T-helper 1 cell (primary cell): ENCODE data around the gene TMEM63C.
"Not testable (repeated sequence)": the region's sequence is repeated elsewhere in the genome, so short reads cannot be mapped to it uniquely, and the experiment has no call there.

Source experiments
- DNase-seq, 5 donors: peaks; one replicate each; pipeline ENCODE4 v3.0.0-alpha.2; 2012 to 2020

Gene TMEM63C

DNA sequence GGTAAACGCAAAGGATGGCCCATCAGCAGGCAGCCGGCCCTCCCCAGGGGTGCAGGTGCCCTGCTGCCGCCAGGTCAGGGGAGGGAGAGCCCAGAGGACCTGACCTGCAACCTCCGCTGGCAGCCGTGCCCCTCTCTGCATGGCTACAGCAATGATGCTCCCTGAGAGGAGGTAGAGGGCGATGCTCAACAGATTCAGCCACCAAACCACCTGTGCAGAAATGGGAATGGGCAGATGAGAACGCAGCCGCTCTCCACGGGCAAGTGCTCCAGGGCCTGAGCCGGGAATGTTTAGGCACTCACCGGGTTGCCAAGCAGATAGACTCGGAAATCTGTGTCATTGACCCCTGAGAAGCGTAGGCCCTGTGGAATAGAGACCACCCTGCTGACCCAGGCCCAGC lies 98.1 kb downstream of the TMEM63C start:
- no peak for DNase-seq

DNA sequence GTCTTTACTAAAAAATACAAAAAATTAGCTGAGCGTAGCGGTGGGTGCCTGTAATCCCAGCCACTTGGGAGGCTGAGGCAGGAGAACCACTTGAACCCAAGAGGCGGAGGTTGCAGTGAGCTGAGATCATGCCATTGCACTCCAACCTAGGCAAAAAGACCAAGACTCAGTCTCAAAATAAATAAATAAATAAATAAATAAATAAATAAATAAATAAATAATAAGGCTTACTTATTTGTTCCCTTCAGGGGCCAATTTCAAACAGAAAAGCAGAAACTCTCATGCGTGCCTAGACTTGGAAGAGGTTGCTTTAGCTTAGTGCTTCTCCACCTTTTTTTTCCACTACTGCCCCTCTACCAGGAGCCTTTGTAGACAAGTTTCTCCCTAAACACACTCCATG lies 99.3 kb downstream of the TMEM63C start:
- not testable (repeated sequence) for DNase-seq

DNA sequence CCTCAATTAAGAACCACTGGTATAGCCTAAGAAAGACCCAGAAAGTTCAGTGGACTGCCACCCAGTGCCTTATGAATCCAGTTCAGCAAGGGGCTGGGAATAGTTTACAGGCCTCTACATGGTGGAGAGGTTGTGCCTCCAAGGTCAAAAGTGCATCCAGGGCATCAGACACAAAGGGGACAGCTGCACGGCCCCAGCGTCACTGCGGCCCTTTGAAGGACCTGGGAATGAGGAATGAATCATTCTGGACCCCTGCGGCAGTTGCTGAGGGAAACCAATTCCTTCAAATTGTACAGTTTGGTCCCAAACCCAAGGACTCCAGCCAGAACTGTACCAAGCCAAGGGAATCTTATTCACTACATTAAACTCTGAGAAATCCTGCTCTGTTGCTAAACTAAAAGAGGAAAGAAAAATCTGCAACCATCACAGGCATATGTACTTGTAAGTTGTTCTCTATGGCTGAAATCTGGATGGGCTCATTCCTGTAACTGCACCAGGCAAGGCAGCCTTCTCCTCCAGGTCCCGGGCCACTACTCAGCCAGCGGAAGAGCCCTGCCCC lies 100.3 kb downstream of the TMEM63C start:
- DNase-seq, result no peak

DNA sequence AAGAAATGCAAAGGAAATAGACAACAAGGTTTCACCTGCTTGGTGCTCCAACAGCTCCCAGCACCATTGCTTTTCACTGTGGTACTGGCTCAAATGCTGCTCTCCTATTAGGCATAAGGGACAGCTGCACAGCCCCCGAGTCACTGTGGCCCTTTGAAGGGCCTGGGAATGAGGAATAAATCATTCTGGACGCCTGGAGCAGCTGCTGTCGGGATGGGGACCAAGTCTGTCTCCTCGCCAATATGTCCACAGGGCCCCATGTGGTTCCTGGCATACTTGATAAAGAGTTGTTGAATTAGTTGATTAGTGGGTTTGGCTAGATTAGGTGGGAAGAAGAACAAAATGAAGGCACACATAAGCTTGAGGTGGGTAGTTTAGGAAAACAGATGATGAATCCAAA lies 102.5 kb downstream of the TMEM63C start:
- no peak for DNase-seq

DNA sequence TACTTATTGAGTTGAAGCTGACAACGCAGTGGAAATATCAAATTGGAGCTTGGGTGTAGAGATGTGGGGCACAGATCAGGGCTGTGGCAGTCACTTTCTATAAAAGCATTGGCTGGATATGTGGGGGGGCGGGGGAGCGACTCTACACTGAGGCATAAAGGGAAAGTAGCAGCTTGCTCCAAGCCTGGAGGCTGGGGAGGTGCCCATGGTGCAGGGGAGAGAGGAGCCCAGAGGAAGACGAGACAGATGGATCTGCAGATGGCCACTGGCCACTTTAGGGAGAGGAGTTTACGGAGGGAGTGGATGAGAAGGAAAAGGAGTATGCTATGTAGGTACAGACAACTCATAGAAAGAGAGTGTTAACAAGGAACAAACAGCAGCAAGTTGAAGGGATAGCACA lies 102.9 kb downstream of the TMEM63C start:
- DNase-seq, result no peak

- DNase-seq, result no peak
Measured at GRCh38 chr14:77286576-77286975, 105.0 kb downstream of the TMEM63C start.

DNA sequence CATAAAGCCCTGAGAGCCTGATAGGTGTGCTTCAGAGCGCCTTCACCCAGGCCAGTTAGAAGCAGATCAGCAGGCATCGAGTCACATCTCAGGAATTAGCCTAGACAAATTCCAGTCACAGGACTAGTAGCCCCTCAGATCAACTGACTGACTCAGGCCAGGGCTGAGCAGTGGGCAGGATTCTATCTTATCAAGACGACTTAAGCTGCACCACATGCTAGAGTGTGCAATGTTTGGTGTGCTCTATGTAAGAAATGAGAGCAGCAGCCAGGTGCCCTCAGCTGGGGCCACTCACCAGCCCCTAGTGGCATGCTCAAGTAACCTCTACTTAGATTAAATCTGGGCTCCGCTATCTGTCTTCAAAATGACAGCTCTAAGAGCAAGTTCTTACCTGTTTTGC lies 109.1 kb downstream of the TMEM63C start:
- DNase-seq, result no peak

DNA sequence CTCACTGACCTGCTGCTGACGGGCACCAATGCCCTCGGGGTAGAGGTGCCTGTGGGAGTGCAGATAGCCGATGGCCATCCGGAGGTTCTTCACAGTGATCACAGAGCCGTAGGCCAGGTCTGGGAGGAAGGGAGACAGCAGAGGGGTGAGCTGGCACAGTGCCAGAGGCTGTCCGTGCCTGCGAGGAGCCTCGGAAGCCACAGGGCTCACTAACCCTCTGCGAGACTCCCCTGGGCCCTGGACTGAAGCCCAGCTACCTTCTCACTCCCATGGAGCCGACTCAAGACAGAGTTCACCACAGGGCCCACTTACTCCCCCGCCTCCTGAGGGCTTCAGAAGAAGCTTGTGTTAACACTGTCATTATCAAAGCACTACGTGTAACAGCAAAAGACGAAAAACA lies 114.6 kb downstream of the TMEM63C start:
- no peak for DNase-seq

DNA sequence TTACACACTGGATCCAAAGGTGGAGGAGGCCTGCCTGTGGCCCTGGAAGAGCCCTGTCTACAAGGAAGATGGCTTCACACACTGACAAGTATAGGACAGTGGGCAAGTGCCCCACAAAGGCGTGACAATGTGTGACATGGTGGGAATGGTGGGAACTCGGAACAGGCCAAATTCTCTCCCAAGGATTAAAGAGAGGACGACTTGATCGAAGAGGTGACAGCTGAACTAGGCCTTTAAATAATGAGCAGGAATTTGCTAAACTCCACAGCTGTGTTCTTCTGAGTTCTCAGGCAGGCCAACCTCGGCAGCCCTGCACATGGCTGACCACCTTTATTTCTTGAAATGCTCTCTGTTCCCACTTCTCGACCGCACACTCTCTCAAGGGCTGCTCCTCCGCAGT lies 115.3 kb downstream of the TMEM63C start:
- DNase-seq, result no peak

DNA sequence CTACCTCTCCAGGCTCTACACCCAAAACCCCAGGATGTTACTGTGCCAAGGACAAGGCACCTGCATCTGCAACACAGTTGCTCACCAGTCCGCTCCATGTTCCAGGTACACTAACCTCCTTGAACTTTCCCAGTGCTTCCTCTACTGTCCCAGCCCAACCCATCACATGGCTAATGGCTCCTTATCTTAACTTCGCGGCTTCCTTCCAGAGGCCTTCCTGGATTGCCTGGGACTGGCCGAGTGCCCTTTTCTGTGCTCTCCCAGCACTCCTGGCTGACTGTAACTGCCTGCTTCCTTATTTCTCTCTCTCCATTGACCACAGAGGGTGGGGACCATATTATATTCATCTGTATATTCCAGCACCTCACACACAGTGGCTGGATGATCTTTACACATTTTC lies 118.2 kb downstream of the TMEM63C start:
- no peak for DNase-seq

DNA sequence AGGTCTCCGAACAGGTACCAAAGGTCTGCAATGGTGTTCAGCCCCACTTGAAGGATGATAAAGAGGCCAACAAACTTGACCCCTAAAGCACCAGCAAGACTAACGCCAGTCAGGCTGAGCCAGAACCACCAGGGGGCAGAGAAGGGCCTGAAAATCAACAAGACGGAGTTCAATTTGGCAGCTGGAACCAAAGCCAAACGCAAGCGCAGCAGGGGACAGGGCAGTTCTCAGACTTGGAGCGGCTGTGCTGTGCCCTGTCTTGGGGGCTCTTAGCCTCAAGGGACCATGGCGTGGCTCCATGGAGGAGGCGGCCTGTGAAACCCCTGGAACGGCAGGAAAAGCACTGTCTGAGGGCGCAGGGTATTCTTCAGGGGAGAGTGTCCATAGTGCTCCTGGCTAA lies 119.5 kb downstream of the TMEM63C start:
- DNase-seq, result peak in 3 of 5 donors; percentile 10 to 53 (median 37)

GRCh38 chr14:77302926-77303325 lies 121.3 kb downstream of the TMEM63C start:
- peak in 1 of 5 donors; percentile 78 for DNase-seq

GRCh38 chr14:77303417-77304156 lies 122.0 kb downstream of the TMEM63C start:
- DNase-seq, result peak in 1 of 5 donors; percentile 79

DNA sequence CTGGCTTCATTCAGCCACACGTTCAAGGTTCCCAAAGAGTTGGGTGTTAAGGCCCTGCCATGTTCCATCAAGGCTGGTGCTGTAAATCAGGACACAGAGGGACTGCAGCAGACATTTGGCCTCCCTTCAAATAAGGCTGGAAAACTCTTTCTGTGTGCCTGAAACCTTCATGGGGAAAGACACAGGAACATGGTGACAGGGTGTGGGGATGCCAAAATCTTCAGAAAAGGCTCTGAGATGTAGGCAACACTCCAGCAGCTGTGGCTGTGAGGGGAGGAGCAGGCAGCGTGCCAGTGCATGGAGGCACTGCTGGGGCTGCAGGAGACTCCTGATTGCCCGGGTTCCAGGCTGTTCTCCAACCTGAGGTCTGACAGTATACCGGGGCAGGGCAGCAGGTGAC lies 124.1 kb downstream of the TMEM63C start:
- no peak for DNase-seq

DNA sequence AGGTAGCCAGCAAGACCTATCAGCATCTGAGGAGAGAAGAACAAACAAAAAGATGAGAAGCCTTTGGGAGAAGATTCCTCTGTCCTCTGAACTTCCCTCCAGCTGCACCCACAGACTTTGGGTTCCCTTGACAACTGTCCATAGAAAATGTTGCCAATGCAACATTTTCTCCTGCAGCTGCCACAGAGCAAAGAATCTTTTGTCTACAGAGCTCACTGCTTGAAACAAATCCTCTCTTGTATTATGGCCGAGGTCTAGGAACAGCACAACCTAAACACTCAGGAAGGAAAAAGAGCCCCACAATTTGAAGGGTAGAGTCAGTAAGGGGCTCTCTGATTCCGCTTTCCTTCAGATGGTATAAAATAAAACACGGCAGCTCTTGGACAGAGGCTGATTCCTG lies 124.8 kb downstream of the TMEM63C start:
- no peak for DNase-seq

- DNase-seq, result no peak
Measured at GRCh38 chr14:77306851-77307496, 125.4 kb downstream of the TMEM63C start.
